Caco-2 (cell line): Measurements from ENCODE around the gene TAS1R3. TPM values are rescaled to one million over a fixed set of nuclear protein-coding genes. Genes with fewer than 3 reads are reported as not detected.

Source experiments
- BruUV-seq: library from RNA; stranded (reverse); fragments of 400-500 nt; replicated peaks from 2 replicates; lab custom pipeline; 2021; lab: Mats Ljungman, UMichigan
- CTCF ChIA-PET: fragments of 300-600 bp; sonication (Branson Sonifier 250); formaldehyde crosslinking; loops from one replicate; lab custom pipeline; 2022; ENCODE audit warnings: antibody characterized with exemption; lab: Charles Lee
- POLR2A ChIA-PET: fragments of 300-600 bp; sonication (Branson Sonifier 250); formaldehyde crosslinking; loops from one replicate; lab custom pipeline; 2022; ENCODE audit warnings: antibody characterized with exemption; lab: Charles Lee
- DNase-seq, 2 experiments: peaks; one replicate each; pipeline versions ENCODE4 v3.0.0 to v3.0.0-alpha.2; 2020 to 2022
- H3K27me3 ChIP-seq: replicated peaks from 2 replicates; pipeline ENCODE4 v1.6.0; 2011; ENCODE audit warnings: low read length; ENCODE audit not compliant: control insufficient read depth, insufficient read depth
- H3K36me3 ChIP-seq: 2 replicates; pipeline ENCODE4 v1.5.1; 2011; ENCODE audit warnings: low read length; ENCODE audit not compliant: control insufficient read depth, insufficient read depth
- H3K4me1 ChIP-seq: fragments of 250-450 bp; sonication (Bioruptor Pico); 2 replicates; pipeline ENCODE4 v1.5.1; 2020; ENCODE audit warnings: mild to moderate bottlenecking
- H3K4me3 ChIP-seq: 2 replicates; pipeline ENCODE4 v1.5.1; 2011; ENCODE audit warnings: low read depth, mild to moderate bottlenecking, control low read depth, low read length
- H3K9me3 ChIP-seq: fragments of 250-450 bp; sonication (Bioruptor Pico); 2 replicates; pipeline ENCODE4 v1.5.1; 2020; ENCODE audit warnings: mild to moderate bottlenecking, moderate library complexity
- H3K27ac Mint-ChIP-seq: one replicate; pipeline ENCODE4 v1.8.0; 2022; ENCODE audit warnings: mixed read lengths; ENCODE audit not compliant: unreplicated experiment
- H3K27me3 Mint-ChIP-seq: one replicate; pipeline ENCODE4 v1.8.0; 2022; ENCODE audit warnings: mixed read lengths; ENCODE audit not compliant: insufficient read depth, unreplicated experiment
- H3K36me3 Mint-ChIP-seq: one replicate; pipeline ENCODE4 v1.8.0; 2022; ENCODE audit warnings: mild to moderate bottlenecking, mixed read lengths; ENCODE audit not compliant: insufficient read depth, unreplicated experiment
- H3K4me1 Mint-ChIP-seq: one replicate; pipeline ENCODE4 v1.8.0; 2022; ENCODE audit warnings: low read depth, mixed read lengths; ENCODE audit not compliant: unreplicated experiment
- H3K4me3 Mint-ChIP-seq: one replicate; pipeline ENCODE4 v1.8.0; 2022; ENCODE audit warnings: mild to moderate bottlenecking, moderate library complexity, mixed read lengths; ENCODE audit not compliant: unreplicated experiment
- H3K9me3 Mint-ChIP-seq: one replicate; pipeline ENCODE4 v1.8.0; 2022; ENCODE audit warnings: mixed read lengths; ENCODE audit not compliant: unreplicated experiment
- intact Hi-C: fragments of 100-400 bp; cut with micrococcal nuclease; formaldehyde crosslinking; loops from one replicate; pipeline ENCODE4 v1.10.0; 2022; ENCODE audit not compliant: unreplicated experiment
- total RNA-seq: library from RNA; stranded (reverse); gene quantifications from 2 replicates; pipeline ENCODE4 v1.2.3, GENCODE V29; 2022
- TF ChIP-seq, protein P1 (sequence below), 2 experiments: fragments of 200-600 bp in 1 of 2; IDR thresholded peaks; 1 replicate in 1 of 2; 2 replicates in 1 of 2; pipeline versions ENCODE4 v1.5.1 to v1.8.0; 2011 to 2022; ENCODE audit warnings: antibody characterized with exemption in 1 of 2, control low read depth in 1 of 2, inconsistent platforms in 1 of 2, low read depth in 1 of 2, low read length in 1 of 2, mild to moderate bottlenecking in 1 of 2, moderate library complexity in 1 of 2; ENCODE audit not compliant: insufficient read depth in 1 of 2, severe bottlenecking in 1 of 2, unreplicated experiment in 1 of 2

The TAS1R3 gene
- total RNA-seq, 1 experiment from 2014 or later: 0.29 TPM

DNA sequence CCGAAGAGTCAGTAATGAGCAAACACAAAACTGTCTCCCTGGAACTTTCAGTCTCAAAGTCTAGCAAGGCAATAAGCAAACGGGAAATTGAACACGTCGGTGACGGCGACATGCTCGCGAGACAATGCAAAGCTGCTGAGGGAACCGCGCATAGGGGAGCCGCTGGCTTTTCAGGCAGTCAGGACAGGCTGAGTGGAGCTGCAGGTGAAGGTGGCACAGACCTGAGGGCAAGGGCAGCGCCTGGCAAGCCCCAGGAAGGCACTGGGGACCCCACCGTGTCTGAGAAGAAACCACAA lies 11.5 kb upstream of the TAS1R3 start:
- Mint-ChIP-seq H3K9me3 (no peaks in the 10 kb centered on the region), H3K27me3 (no peaks in the 10 kb centered on the region), H3K4me1 (peaks cover 13% of the 10 kb centered on the region), H3K36me3 (peaks cover 68% of the 10 kb centered on the region), H3K27ac (peak overlapping the region; percentile 45), H3K4me3 (no peak overlapping the region)
- ChIA-PET POLR2A (no interaction called here), CTCF (no interaction called here)
- DNase-seq: no peak
- no peaks in the 10 kb centered on the region; the same call in 1 of the 2 replicates for H3K36me3 ChIP-seq
- H3K27me3 ChIP-seq: no peaks in the 10 kb centered on the region
- H3K4me3 ChIP-seq: no peak overlapping the region
- H3K9me3 ChIP-seq: no peaks in the 10 kb centered on the region
- intact Hi-C loops: no loop called here
- no TSS peak for BruUV-seq
- H3K4me1 ChIP-seq: no peaks in the 10 kb centered on the region
- TF ChIP-seq, protein P1, sequence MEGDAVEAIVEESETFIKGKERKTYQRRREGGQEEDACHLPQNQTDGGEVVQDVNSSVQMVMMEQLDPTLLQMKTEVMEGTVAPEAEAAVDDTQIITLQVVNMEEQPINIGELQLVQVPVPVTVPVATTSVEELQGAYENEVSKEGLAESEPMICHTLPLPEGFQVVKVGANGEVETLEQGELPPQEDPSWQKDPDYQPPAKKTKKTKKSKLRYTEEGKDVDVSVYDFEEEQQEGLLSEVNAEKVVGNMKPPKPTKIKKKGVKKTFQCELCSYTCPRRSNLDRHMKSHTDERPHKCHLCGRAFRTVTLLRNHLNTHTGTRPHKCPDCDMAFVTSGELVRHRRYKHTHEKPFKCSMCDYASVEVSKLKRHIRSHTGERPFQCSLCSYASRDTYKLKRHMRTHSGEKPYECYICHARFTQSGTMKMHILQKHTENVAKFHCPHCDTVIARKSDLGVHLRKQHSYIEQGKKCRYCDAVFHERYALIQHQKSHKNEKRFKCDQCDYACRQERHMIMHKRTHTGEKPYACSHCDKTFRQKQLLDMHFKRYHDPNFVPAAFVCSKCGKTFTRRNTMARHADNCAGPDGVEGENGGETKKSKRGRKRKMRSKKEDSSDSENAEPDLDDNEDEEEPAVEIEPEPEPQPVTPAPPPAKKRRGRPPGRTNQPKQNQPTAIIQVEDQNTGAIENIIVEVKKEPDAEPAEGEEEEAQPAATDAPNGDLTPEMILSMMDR (IDR thresholded peaks at IDR 0.05; ENCODE audit: insufficient read depth in 1 of 2, low read depth in 1 of 2, low read length in 1 of 2, severe bottlenecking in 1 of 2, unreplicated experiment in 1 of 2): no peak

DNA sequence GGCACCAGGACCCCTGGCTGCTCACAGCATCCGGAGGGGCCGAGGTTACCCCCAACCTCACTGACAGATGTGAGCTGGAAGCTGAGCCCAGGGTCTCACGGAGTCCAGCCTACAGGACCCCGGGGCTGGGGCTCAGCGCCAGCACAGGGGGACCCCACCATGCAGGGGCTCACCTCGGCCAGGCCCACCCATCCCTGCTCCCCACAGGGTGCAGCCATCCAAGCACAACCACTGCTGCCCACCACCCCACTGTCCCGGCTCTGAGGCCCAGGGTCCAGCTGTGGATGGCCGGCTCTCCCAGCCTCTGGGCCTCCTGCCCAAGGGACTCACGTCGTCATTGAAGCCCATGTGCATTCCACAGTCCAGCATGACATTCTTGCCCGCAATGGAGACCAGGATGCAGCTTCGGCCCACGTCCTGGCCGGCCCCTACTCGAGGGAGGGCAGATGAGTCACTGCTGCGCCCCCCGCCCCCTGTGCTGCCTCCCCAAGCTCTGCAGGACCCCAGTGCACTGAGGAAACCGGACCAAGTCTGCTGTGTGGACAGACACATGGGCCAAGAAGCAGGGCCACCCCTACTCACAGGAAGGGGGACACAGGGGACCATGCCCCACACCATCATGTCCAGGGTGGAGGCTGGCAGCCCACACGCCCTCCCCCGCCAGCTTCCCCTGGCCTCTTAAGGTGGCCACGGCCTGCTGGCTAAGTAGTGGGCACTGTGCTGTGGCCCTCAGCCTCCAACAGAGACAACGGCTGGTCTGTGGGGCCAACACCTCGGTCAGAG lies 10.2 kb upstream of the TAS1R3 start:
- Mint-ChIP-seq H3K9me3 (no peaks in the 10 kb centered on the region), H3K4me1 (peaks cover 7% of the 10 kb centered on the region), H3K27me3 (no peaks in the 10 kb centered on the region), H3K27ac (no peak overlapping the region), H3K4me3 (no peak overlapping the region), H3K36me3 (peaks cover 56% of the 10 kb centered on the region)
- Histone ChIP-seq H3K4me1 (0 out of 2 replicates have a peak, but pooled peaks cover 5% of the 10 kb centered on the region), H3K27me3 (no peaks in the 10 kb centered on the region), H3K36me3 (no peaks in the 10 kb centered on the region), H3K4me3 (no peak overlapping the region), H3K9me3 (no peaks in the 10 kb centered on the region)
- intact Hi-C loops: no loop called here
- DNase-seq: no peak
- no TSS peak for BruUV-seq
- CTCF ChIA-PET: no interaction called here
- TF ChIP-seq, protein P1 (IDR thresholded peaks at IDR 0.05; ENCODE audit: insufficient read depth in 1 of 2, low read depth in 1 of 2, low read length in 1 of 2, severe bottlenecking in 1 of 2, unreplicated experiment in 1 of 2): no peak
- POLR2A ChIA-PET: no interaction called here

DNA sequence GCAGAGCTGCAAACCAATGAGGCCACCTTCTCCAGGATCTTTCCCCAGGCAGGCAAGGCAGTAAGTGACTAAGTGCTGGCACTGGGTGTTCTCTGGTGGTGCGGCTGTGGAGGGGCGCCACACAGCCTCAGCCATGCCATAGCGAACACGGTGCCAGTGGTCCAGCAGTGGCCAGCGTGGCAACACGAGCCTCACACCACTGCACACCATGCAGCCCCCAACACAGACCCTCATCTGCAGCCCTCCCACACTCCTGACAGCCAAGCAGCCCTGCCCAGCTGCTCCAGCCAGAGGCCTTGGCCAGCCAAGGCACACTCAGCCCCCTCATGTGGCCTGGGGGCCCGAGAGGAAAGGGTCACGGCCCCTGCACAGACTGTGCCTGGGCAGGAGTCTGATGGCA lies 9.6 kb upstream of the TAS1R3 start:
- peaks cover 7% of the 10 kb centered on the region for H3K4me1 Mint-ChIP-seq
- CTCF ChIA-PET: no interaction called here
- Histone ChIP-seq H3K9me3 (no peaks in the 10 kb centered on the region), H3K4me1 (0 out of 2 replicates have a peak, but pooled peaks cover 5% of the 10 kb centered on the region), H3K27me3 (no peaks in the 10 kb centered on the region), H3K4me3 (no peak overlapping the region), H3K36me3 (no peaks in the 10 kb centered on the region)
- TF ChIP-seq, protein P1 (IDR thresholded peaks at IDR 0.05; ENCODE audit: insufficient read depth in 1 of 2, low read depth in 1 of 2, low read length in 1 of 2, severe bottlenecking in 1 of 2, unreplicated experiment in 1 of 2): no peak
- no peaks in the 10 kb centered on the region for H3K27me3 Mint-ChIP-seq
- POLR2A ChIA-PET: no interaction called here
- H3K27ac Mint-ChIP-seq: no peak overlapping the region
- intact Hi-C loops: no loop called here
- H3K4me3 Mint-ChIP-seq: no peak overlapping the region
- no TSS peak for BruUV-seq
- DNase-seq: no peak
- peaks cover 51% of the 10 kb centered on the region for H3K36me3 Mint-ChIP-seq
- no peaks in the 10 kb centered on the region for H3K9me3 Mint-ChIP-seq
